ENCODE measurements around the gene RALGAPA1. TPM values are rescaled to one million over a fixed set of nuclear protein-coding genes. Genes with fewer than 3 reads are reported as not detected.

The RALGAPA1 gene
- total RNA-seq, 1 donor from 2014 or later: 45.7 TPM

DNA sequence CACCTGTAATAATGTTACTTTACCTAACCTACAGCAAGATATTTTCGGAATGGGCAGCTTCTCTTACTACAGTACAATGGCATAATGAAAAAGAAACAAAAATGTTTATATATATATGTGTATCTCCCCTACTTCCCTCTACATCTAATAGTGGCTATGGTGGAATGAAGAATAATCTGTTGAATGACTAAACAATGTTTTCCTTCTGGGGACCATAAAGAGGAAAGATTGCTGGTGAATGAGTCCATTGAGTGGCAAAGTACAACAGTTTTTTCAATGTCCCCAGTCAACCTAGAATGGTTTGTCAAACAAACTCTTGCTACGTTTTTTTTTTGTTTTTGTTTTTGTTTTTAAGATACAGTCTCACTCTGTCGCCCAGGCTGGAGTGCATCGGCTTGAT is 47.2 kb downstream of the RALGAPA1 start:
- Mint-ChIP-seq H3K36me3 (peaks cover 10% of the 10 kb centered on the region), H3K9me3 (no peaks in the 10 kb centered on the region), H3K4me3 (no peak overlapping the region), H3K27ac (no peak overlapping the region), H3K4me1 (ENCODE audit: unreplicated experiment) (no peaks in the 10 kb centered on the region), H3K27me3 (no peaks in the 10 kb centered on the region)
- TF ChIP-seq, protein P1, sequence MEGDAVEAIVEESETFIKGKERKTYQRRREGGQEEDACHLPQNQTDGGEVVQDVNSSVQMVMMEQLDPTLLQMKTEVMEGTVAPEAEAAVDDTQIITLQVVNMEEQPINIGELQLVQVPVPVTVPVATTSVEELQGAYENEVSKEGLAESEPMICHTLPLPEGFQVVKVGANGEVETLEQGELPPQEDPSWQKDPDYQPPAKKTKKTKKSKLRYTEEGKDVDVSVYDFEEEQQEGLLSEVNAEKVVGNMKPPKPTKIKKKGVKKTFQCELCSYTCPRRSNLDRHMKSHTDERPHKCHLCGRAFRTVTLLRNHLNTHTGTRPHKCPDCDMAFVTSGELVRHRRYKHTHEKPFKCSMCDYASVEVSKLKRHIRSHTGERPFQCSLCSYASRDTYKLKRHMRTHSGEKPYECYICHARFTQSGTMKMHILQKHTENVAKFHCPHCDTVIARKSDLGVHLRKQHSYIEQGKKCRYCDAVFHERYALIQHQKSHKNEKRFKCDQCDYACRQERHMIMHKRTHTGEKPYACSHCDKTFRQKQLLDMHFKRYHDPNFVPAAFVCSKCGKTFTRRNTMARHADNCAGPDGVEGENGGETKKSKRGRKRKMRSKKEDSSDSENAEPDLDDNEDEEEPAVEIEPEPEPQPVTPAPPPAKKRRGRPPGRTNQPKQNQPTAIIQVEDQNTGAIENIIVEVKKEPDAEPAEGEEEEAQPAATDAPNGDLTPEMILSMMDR (conservative IDR thresholded peaks at IDR 0.05): no peak
- no peak for DNase-seq (ENCODE audit: extremely low spot score, unreplicated experiment)

DNA sequence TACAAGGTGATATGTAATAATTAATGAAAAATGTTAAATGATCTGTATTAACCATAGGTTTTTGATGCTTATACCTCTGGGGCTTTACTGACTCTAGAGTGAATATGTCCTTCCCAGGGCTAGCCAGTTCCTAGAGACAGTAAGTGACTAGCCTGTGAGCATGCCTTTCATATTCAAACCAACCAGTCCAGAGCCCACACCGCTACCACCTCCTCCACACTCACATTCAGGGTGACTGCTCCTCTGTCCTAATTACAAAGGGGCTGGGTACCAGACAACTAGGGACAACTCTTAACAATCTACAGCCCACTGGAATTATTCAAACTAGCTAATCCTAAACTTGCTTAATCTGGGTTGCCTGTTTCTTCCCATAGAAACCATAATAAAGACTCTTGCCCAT is 49.0 kb downstream of the RALGAPA1 start:
- DNase-seq (ENCODE audit: extremely low spot score, unreplicated experiment): no peak
- Mint-ChIP-seq H3K4me1 (ENCODE audit: unreplicated experiment) (no peaks in the 10 kb centered on the region), H3K9me3 (no peaks in the 10 kb centered on the region), H3K4me3 (no peak overlapping the region), H3K27me3 (no peaks in the 10 kb centered on the region), H3K27ac (no peak overlapping the region), H3K36me3 (peaks cover 17% of the 10 kb centered on the region)
- TF ChIP-seq, protein P1 (conservative IDR thresholded peaks at IDR 0.05): no peak

DNA sequence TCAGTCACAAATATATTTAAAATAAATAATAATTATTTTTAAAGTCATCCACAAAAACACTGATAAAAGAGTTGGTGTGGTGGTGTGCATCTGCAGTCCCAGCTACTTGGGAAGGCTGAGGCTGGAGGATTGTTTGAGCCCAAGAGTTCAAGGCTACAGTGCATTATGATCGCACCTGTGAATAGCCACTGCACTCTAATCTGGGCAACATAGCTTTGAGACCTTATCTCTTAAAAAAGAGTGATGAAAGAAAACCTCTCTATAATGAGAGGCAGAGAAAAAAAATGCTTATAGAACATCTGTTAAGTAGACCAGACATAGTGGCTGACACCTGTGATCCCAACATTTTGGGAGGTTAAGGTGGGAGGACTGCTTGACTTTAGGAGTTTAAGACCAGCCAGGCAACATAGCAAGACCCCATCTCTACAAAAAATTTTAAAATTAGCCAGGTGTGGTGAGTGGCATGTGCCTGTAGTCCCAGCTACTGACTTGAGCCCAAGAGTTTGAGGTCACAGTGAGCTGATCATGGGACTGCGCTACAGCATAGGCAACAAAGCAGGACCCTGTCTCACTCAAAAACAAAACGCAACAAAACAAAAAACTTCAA is 50.5 kb downstream of the RALGAPA1 start:
- no peaks in the 10 kb centered on the region for H3K4me1 Mint-ChIP-seq (ENCODE audit: unreplicated experiment)
- H3K27me3 Mint-ChIP-seq: no peaks in the 10 kb centered on the region

DNA sequence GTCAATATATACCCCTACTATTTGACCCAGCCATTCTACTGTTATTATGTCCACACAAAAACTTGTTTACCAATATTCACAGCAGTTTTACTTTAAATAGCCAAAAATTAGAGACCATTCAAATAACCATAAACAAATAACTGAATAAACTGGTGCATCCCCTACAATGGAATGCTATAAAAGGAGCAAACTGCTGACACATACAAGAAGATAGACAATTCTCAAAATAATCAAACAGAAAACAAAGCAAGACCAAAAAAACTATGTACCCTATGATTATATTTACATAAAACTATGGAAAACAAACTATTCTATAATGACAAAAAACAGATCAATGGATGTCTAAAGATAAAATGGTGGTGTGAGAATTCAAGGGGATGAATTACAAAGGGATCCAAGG is 54.4 kb downstream of the RALGAPA1 start:
- no peak overlapping the region for H3K27ac Mint-ChIP-seq
- H3K36me3 Mint-ChIP-seq: peaks cover 37% of the 10 kb centered on the region
- no peak overlapping the region for H3K4me3 Mint-ChIP-seq
- H3K4me1 Mint-ChIP-seq (ENCODE audit: unreplicated experiment): no peaks in the 10 kb centered on the region
- DNase-seq (ENCODE audit: extremely low spot score, unreplicated experiment): no peak
- no peaks in the 10 kb centered on the region for H3K9me3 Mint-ChIP-seq
- no peaks in the 10 kb centered on the region for H3K27me3 Mint-ChIP-seq
- TF ChIP-seq, protein P1 (conservative IDR thresholded peaks at IDR 0.05): no peak

More for the DNA sequence above, 50.5 kb downstream of the RALGAPA1 start:
- H3K27ac Mint-ChIP-seq: no peak overlapping the region
- no peak overlapping the region for H3K4me3 Mint-ChIP-seq
- peaks cover 31% of the 10 kb centered on the region for H3K36me3 Mint-ChIP-seq
- no peaks in the 10 kb centered on the region for H3K9me3 Mint-ChIP-seq
- DNase-seq (ENCODE audit: extremely low spot score, unreplicated experiment): no peak
- TF ChIP-seq, protein P1 (conservative IDR thresholded peaks at IDR 0.05): no peak

DNA sequence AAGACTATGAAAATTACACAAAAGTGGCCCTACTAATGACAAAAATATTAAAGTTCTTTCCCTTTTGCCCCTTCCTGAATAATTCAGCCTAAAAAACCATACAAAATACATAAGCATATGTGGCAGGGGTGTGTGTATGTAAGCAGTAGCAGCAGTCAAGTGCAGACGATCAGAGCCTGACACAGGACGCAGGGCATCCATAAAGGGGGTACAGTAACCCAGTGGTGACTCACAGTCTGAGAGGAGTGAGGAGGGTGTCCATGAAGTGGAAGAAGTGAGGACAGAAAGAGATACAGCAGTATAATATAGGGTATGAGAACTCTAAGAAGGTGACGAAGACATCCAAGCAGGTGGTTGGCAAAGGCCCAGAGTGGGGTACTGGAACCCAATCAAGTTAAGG is 56.7 kb downstream of the RALGAPA1 start:
- no peak overlapping the region for H3K27ac Mint-ChIP-seq
- H3K36me3 Mint-ChIP-seq: peaks cover 37% of the 10 kb centered on the region
- no peak overlapping the region for H3K4me3 Mint-ChIP-seq
- TF ChIP-seq, protein P1 (conservative IDR thresholded peaks at IDR 0.05): no peak
- H3K27me3 Mint-ChIP-seq: no peaks in the 10 kb centered on the region
- no peaks in the 10 kb centered on the region for H3K4me1 Mint-ChIP-seq (ENCODE audit: unreplicated experiment)
- no peaks in the 10 kb centered on the region for H3K9me3 Mint-ChIP-seq
- DNase-seq (ENCODE audit: extremely low spot score, unreplicated experiment): no peak
